Measurements from ENCODE around the gene IRF2BP2.

Gene IRF2BP2

GRCh38 chr1:234593771-234594504 is 16.0 kb downstream of the IRF2BP2 start:
- TF ChIP-seq CTCF (IDR thresholded peaks at IDR 0.05; ENCODE audit: control insufficient read depth, insufficient read depth, low read depth, low read length, missing control alignments) = no peak
- no peak for DNase-seq (ENCODE audit: low read depth)
- H3K4me3 ChIP-seq (ENCODE audit: control insufficient read depth, low read depth, low read length) = no peak overlapping the region

- H3K4me3 ChIP-seq (ENCODE audit: control insufficient read depth, low read depth, low read length) = no peak overlapping the region
- DNase-seq (ENCODE audit: low read depth) = no peak
- TF ChIP-seq CTCF (IDR thresholded peaks at IDR 0.05; ENCODE audit: control insufficient read depth, insufficient read depth, low read depth, low read length, missing control alignments) = no peak
Measured at GRCh38 chr1:234593109-234593508, 16.9 kb downstream of the IRF2BP2 start.

- DNase-seq (ENCODE audit: low read depth) = no peak
- no peak for TF ChIP-seq CTCF (IDR thresholded peaks at IDR 0.05; ENCODE audit: control insufficient read depth, insufficient read depth, low read depth, low read length, missing control alignments)
- H3K4me3 ChIP-seq (ENCODE audit: control insufficient read depth, low read depth, low read length) = no peak overlapping the region
Measured at GRCh38 chr1:234592240-234592639, 17.7 kb downstream of the IRF2BP2 start.

GRCh38 chr1:234591131-234591530 is 18.8 kb downstream of the IRF2BP2 start:
- H3K4me3 ChIP-seq (ENCODE audit: control insufficient read depth, low read depth, low read length) = no peak overlapping the region
- DNase-seq (ENCODE audit: low read depth) = no peak
- TF ChIP-seq CTCF (IDR thresholded peaks at IDR 0.05; ENCODE audit: control insufficient read depth, insufficient read depth, low read depth, low read length, missing control alignments) = no peak

- no peak for TF ChIP-seq CTCF (IDR thresholded peaks at IDR 0.05; ENCODE audit: control insufficient read depth, insufficient read depth, low read depth, low read length, missing control alignments)
- no peak for DNase-seq (ENCODE audit: low read depth)
- no peak overlapping the region for H3K4me3 ChIP-seq (ENCODE audit: control insufficient read depth, low read depth, low read length)
Measured at GRCh38 chr1:234589854-234590620, 19.9 kb downstream of the IRF2BP2 start.

GRCh38 chr1:234589064-234589800 is 20.7 kb downstream of the IRF2BP2 start:
- no peak overlapping the region for H3K4me3 ChIP-seq (ENCODE audit: control insufficient read depth, low read depth, low read length)
- no peak for TF ChIP-seq CTCF (IDR thresholded peaks at IDR 0.05; ENCODE audit: control insufficient read depth, insufficient read depth, low read depth, low read length, missing control alignments)

More at GRCh38 chr1:234589064-234589800, 20.7 kb downstream of the IRF2BP2 start:
- DNase-seq (ENCODE audit: low read depth) = no peak
